Coronary artery (tissue), 2 donors: ENCODE results near the gene UTF1.

Experiments used
- DNase-seq: peaks from one replicate; pipeline ENCODE4 v3.0.0-alpha.2; 2017; ENCODE audit warnings: low spot score
- H3K27ac ChIP-seq, 2 donors: fragments of 200-600 bp; sonication (generic); one replicate each; pipeline ENCODE4 v1.5.1; 2016 to 2019
- H3K4me3 ChIP-seq: fragments of 200-600 bp; sonication (generic); 2 replicates; pipeline ENCODE4 v1.5.1; 2016; ENCODE audit warnings: mild to moderate bottlenecking, moderate library complexity
- CTCF ChIP-seq: fragments of 200-600 bp; sonication (generic); IDR thresholded peaks from one replicate; pipeline ENCODE4 v1.5.1; 2019; ENCODE audit warnings: antibody characterized with exemption

The UTF1 gene

GRCh38 chr10:133267293-133267692 lies 37.3 kb downstream of the UTF1 start:
- Histone ChIP-seq H3K27ac (no peak overlapping the region), H3K4me3 (no peak overlapping the region)
- no peak for DNase-seq
- no peak for TF ChIP-seq CTCF

GRCh38 chr10:133267829-133268228 lies 37.8 kb downstream of the UTF1 start:
- Histone ChIP-seq H3K4me3 (no peak overlapping the region), H3K27ac (no peak overlapping the region)
- TF ChIP-seq CTCF: no peak
- no peak for DNase-seq

GRCh38 chr10:133268532-133268931 lies 38.5 kb downstream of the UTF1 start:
- DNase-seq: no peak
- H3K27ac ChIP-seq: no peak overlapping the region
- no peak overlapping the region for H3K4me3 ChIP-seq
- TF ChIP-seq CTCF: no peak

DNA sequence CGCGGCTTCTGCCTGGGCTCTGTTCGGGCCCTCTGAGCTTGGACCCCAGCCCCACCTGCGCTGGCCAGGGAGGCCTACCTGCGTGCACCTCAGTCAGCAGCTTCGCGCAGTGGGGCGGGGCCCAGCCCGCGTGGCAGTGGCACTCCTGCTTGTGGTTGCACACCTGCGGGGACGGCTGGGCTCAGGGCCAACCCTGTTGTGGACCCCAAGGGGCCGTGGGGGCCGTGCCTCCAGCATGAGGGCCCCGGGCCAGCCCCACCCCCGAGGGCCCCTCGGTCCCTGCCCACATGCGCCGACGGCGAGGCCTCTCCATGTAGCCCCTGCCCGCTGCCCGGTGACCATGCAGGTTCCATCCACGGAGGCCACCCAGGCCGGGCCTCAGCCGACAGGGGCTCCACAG lies 39.4 kb downstream of the UTF1 start:
- Histone ChIP-seq H3K4me3 (no peak overlapping the region), H3K27ac (no peak overlapping the region)
- no peak for TF ChIP-seq CTCF
- DNase-seq: no peak

DNA sequence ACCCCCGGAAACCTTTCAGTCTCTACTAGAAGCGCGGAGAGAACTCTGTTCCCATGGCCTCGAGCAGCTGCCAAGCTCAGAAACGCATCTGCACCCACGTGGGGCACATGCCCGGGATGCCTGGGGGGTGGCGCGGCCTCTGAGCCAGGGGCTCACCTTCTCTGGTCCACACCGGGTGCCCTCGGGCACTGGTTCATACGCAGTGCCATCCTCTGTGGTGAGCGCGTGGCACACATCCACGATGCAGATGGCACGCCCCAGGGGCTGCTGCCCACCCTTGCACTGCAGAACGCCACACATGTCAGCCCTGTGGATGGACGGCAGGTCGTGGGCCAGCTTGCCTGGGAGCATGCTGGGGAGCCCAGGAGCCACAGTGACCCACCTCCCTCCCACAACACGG lies 40.2 kb downstream of the UTF1 start:
- H3K4me3 ChIP-seq: no peak overlapping the region
- TF ChIP-seq CTCF: no peak
- no peak overlapping the region for H3K27ac ChIP-seq
- no peak for DNase-seq

GRCh38 chr10:133270773-133271297 lies 40.8 kb downstream of the UTF1 start:
- no peak for DNase-seq
- Histone ChIP-seq H3K27ac (no peak overlapping the region), H3K4me3 (no peak overlapping the region)
- TF ChIP-seq CTCF: no peak

DNA sequence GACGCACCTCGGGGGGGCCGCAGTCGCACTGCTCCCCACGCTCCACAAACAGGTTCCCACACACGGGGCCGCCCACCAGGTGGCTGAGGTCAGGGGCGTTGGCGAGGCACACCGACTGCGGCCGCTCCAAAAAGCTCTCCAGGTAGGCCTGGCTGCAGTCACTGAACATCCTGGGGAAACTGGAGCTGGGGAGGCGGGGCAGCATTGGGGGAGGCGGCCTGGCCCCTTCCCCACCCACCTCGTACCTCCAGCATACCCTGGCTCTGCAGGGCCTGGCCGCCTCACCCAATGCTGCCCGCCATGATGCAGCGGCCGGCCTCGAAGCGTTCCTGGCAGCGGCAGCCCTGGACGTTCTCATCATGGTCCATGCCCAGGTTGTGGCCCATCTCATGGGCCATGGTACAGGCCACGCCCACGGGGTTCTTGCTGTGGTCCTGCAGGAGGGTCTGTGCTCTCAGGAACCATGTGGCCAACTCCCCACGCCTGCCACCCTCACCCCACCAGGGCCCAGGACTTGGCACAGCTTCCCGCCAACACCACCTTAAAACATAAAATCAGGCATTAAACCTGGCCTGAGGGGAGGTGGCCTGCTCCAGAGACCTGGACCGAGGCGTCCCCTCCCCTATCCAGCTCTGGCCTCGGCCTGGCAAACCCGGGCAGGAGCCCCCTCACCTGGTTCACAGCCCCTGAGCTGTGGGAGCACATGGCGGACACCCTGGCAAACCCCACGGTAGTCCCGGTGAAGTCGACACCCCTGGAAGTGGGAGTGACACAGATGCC lies 41.7 kb downstream of the UTF1 start:
- Histone ChIP-seq H3K4me3 (no peak overlapping the region), H3K27ac (no peak overlapping the region)
- TF ChIP-seq CTCF: no peak
- no peak for DNase-seq
